B cell (primary cell): ENCODE data around the gene TDG.

ENCODE experiments used
- EZH2 ChIP-seq: IDR thresholded peaks from 2 replicates; pipeline ENCODE4 v1.6.1; 2012; ENCODE audit warnings: borderline replicate concordance, low read depth, mild to moderate bottlenecking, moderate library complexity, low read length; ENCODE audit not compliant: insufficient read depth, poor library complexity, severe bottlenecking
- TF ChIP-seq, protein P1 (sequence below): fragments of 200-600 bp; IDR thresholded peaks from one replicate; pipeline ENCODE4 v1.8.0; 2022; ENCODE audit warnings: antibody characterized with exemption, mild to moderate bottlenecking

DNA sequence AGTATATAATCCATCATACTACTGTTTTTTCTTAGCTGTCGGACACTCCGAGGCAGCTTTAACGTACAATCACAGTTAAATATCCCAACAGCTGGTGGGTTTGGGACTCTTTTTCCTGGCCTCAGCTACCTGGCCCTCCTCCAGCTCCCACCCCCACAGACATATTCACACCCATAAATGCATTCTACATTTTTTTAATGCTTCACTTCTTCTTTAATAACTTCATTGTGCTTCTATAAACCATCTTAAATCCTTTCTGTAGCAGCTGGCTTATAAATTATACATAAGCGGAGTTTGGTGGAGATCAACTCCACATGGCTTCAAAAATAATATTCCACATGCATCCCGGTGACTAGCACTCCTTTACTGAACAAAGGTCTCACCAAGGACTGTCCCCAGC, 33.3 kb downstream of the TDG start:
- TF ChIP-seq, protein P1, sequence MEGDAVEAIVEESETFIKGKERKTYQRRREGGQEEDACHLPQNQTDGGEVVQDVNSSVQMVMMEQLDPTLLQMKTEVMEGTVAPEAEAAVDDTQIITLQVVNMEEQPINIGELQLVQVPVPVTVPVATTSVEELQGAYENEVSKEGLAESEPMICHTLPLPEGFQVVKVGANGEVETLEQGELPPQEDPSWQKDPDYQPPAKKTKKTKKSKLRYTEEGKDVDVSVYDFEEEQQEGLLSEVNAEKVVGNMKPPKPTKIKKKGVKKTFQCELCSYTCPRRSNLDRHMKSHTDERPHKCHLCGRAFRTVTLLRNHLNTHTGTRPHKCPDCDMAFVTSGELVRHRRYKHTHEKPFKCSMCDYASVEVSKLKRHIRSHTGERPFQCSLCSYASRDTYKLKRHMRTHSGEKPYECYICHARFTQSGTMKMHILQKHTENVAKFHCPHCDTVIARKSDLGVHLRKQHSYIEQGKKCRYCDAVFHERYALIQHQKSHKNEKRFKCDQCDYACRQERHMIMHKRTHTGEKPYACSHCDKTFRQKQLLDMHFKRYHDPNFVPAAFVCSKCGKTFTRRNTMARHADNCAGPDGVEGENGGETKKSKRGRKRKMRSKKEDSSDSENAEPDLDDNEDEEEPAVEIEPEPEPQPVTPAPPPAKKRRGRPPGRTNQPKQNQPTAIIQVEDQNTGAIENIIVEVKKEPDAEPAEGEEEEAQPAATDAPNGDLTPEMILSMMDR, result no peak
- no peak for TF ChIP-seq EZH2
